Upper lobe of right lung (tissue), 1 donor: ENCODE measurements around the gene UNG. TPM values are rescaled to one million over a fixed set of nuclear protein-coding genes. Genes with fewer than 3 reads are reported as not detected.

ENCODE experiments used
- ATAC-seq: fragments of 200-7000 bp; cut with Tn5 transposase; one replicate; pipeline ENCODE4 v1.9.1; 2020; ENCODE audit warnings: mild to moderate bottlenecking, moderate library complexity
- DNase-seq: peaks from one replicate; pipeline ENCODE4 v3.0.0-alpha.2; 2020
- H3K27ac ChIP-seq: fragments of 200-600 bp; one replicate; pipeline ENCODE4 v1.8.0; 2022
- H3K27me3 ChIP-seq: fragments of 200-600 bp; one replicate; pipeline ENCODE4 v1.8.0; 2022; ENCODE audit warnings: mild to moderate bottlenecking
- H3K36me3 ChIP-seq: fragments of 200-600 bp; one replicate; pipeline ENCODE4 v1.8.0; 2022
- H3K4me1 ChIP-seq: fragments of 200-600 bp; one replicate; pipeline ENCODE4 v1.8.0; 2022
- H3K4me3 ChIP-seq: fragments of 200-600 bp; one replicate; pipeline ENCODE4 v1.8.0; 2022; ENCODE audit warnings: mild to moderate bottlenecking
- H3K9me3 ChIP-seq: fragments of 200-600 bp; one replicate; pipeline ENCODE4 v1.8.0; 2022
- CTCF ChIP-seq: fragments of 200-600 bp; IDR thresholded peaks from one replicate; pipeline ENCODE4 v1.8.0; 2022; ENCODE audit warnings: antibody characterized with exemption
- intact Hi-C: fragments of 100-400 bp; cut with DNase I; formaldehyde crosslinking; loops from one replicate; pipeline ENCODE4 v1.11.0; 2022
- total RNA-seq: library from RNA; stranded (reverse); fragmentation: NEBNext Ultra II Directional; extraction: Animal tissue kit (Norgen Biotek cat#: 25700); gene quantifications from one replicate; pipeline ENCODE4 v1.2.1, GENCODE V29; 2021
- donor health status: DM: no; HTN: yes; CAD: no; lungs with severe emphysema.

UNG gene
- total RNA-seq, 1 donor from 2014 or later, result 18.2 TPM

- intact Hi-C loops, result no loop called here
- H3K4me3 ChIP-seq, result peak within 1 kb of the TSS; percentile 61
- H3K27me3 ChIP-seq, result no peaks in the 10 kb centered on the region
- ATAC-seq, result peak; percentile 92
- TF ChIP-seq CTCF, result peak; percentile 96
- H3K27ac ChIP-seq, result peak within 1 kb of the TSS; percentile 78
- peaks cover 16% of the 10 kb centered on the region for H3K36me3 ChIP-seq
- no peaks in the 10 kb centered on the region for H3K9me3 ChIP-seq
- peak; percentile 97 for DNase-seq
- peaks cover 20% of the 10 kb centered on the region for H3K4me1 ChIP-seq
Observed at GRCh38 chr12:109093022-109093918, 4.1 kb upstream of the UNG start, which contains the start of gene ALKBH2. Gene ALKBH2, minus strand, starts transcription at chr12:109093472. Its CDS starts 686 bp downstream, at chr12:109092786.

- H3K27me3 ChIP-seq, result no peaks in the 10 kb centered on the region
- TF ChIP-seq CTCF, result no peak
- no peak overlapping the region for H3K27ac ChIP-seq
- ATAC-seq (no peak), DNase-seq (no peak)
- H3K36me3 ChIP-seq, result peaks cover 6% of the 10 kb centered on the region
- no peaks in the 10 kb centered on the region for H3K9me3 ChIP-seq
- H3K4me3 ChIP-seq, result no peak overlapping the region
- H3K4me1 ChIP-seq, result peaks cover 26% of the 10 kb centered on the region
- intact Hi-C loops, result no loop called here
Observed at GRCh38 chr12:109097140-109097434, 310 bp upstream of the UNG start.

- TF ChIP-seq CTCF, result no peak
- peaks cover 17% of the 10 kb centered on the region for H3K36me3 ChIP-seq
- peak overlapping the region; percentile 70 for H3K4me3 ChIP-seq
- H3K27me3 ChIP-seq, result no peaks in the 10 kb centered on the region
- peak overlapping the region; percentile 78 for H3K27ac ChIP-seq
- no peaks in the 10 kb centered on the region for H3K9me3 ChIP-seq
- intact Hi-C loops, result no loop called here
- ATAC-seq (peak; percentile 64), DNase-seq (peak; percentile 89)
- peaks cover 17% of the 10 kb centered on the region for H3K4me1 ChIP-seq
Observed at GRCh38 chr12:109098183-109098604, 797 bp downstream of the UNG start.

GRCh38 chr12:109098651-109099050 lies 1.3 kb downstream of the UNG start:
- no peaks in the 10 kb centered on the region for H3K9me3 ChIP-seq
- no peak for TF ChIP-seq CTCF
- peak overlapping the region; percentile 70 for H3K4me3 ChIP-seq
- ATAC-seq (no peak), DNase-seq (no peak)
- H3K36me3 ChIP-seq, result peaks cover 22% of the 10 kb centered on the region
- H3K27ac ChIP-seq, result peak overlapping the region; percentile 78
- H3K4me1 ChIP-seq, result peaks cover 17% of the 10 kb centered on the region
- intact Hi-C loops, result no loop called here
- no peaks in the 10 kb centered on the region for H3K27me3 ChIP-seq

GRCh38 chr12:109099431-109100020 lies 2.1 kb downstream of the UNG start:
- H3K27ac ChIP-seq, result peak overlapping the region; percentile 37
- no peak for ATAC-seq
- peak overlapping the region; percentile 70 for H3K4me3 ChIP-seq
- H3K27me3 ChIP-seq, result no peaks in the 10 kb centered on the region
- intact Hi-C loops, result no loop called here
- H3K9me3 ChIP-seq, result no peaks in the 10 kb centered on the region
- peaks cover 31% of the 10 kb centered on the region for H3K36me3 ChIP-seq
- peaks cover 17% of the 10 kb centered on the region for H3K4me1 ChIP-seq
- no peak for DNase-seq
- no peak for TF ChIP-seq CTCF
